Mesothelial cell of epicardium (in vitro differentiated cells): ENCODE data around the gene CDY2A. TPM values are rescaled to one million over a fixed set of nuclear protein-coding genes. Genes with fewer than 3 reads are reported as not detected.

Experiments
- total RNA-seq: library from RNA; stranded (reverse); gene quantifications from 3 replicates; pipeline ENCODE4 v1.2.1, GENCODE V29; 2021

CDY2A gene
- total RNA-seq, 1 donor from 2014 or later = not detected

Other genes starting within 250 kb of the CDY2A start
- not detected in 3 replicates for gene CDY2B, start 145.6 kb upstream of the CDY2A start, total RNA-seq